ENCODE results near the gene NPAS4. TPM values are rescaled to one million over a fixed set of nuclear protein-coding genes. Genes with fewer than 3 reads are reported as not detected.
"Not testable (repeated sequence)": the region's sequence is repeated elsewhere in the genome, so short reads cannot be mapped to it uniquely, and the experiment has no call there.

The NPAS4 gene
- total RNA-seq = not detected
- long read RNA-seq = 0 reads

GRCh38 chr11:66420671-66421476 lies at the start of gene NPAS4:
Gene NPAS4 (plus strand): TSS chr11:66421035. CDS start chr11:66421180, 145 bp downstream.
- intact Hi-C loops (cut with DNase I) = no loop called here
- Histone ChIP-seq H3K4me3 (no peak within 1 kb of the TSS), H3K27ac (no peak within 1 kb of the TSS), H3K36me3 (no peaks in the 10 kb centered on the region), H3K27me3 (peaks cover 21% of the 10 kb centered on the region), H3K9me3 (no peaks in the 10 kb centered on the region), H3K4me1 (peaks cover 9% of the 10 kb centered on the region)
- no peak for TF ChIP-seq CTCF (IDR thresholded peaks at IDR 0.05)
- DNase-seq (no peak), ATAC-seq (no peak)

GRCh38 chr11:66371627-66372415 lies 49.0 kb upstream of the NPAS4 start, which contains the start of gene SLC29A2:
Gene SLC29A2 (minus strand): TSS chr11:66371760. CDS start chr11:66371591, 169 bp downstream.
- peak; percentile 95 for DNase-seq
- ATAC-seq = peak; percentile 94
- intact Hi-C loops (cut with DNase I) = no loop called here

GRCh38 chr11:66373265-66373664 lies 47.6 kb upstream of the NPAS4 start:
- ATAC-seq (no peak), DNase-seq (no peak)
- Histone ChIP-seq H3K27ac (no peak overlapping the region), H3K4me1 (peaks cover 9% of the 10 kb centered on the region), H3K27me3 (peaks cover 5% of the 10 kb centered on the region), H3K4me3 (no peak overlapping the region), H3K9me3 (no peaks in the 10 kb centered on the region), H3K36me3 (no peaks in the 10 kb centered on the region)
- TF ChIP-seq CTCF (IDR thresholded peaks at IDR 0.05) = no peak
- intact Hi-C loops (cut with DNase I) = no loop called here

More at GRCh38 chr11:66371627-66372415, 49.0 kb upstream of the NPAS4 start, which contains the start of gene SLC29A2:
- H3K4me1 ChIP-seq = peaks cover 9% of the 10 kb centered on the region
- peaks cover 5% of the 10 kb centered on the region for H3K27me3 ChIP-seq
- H3K9me3 ChIP-seq = no peaks in the 10 kb centered on the region
- no peaks in the 10 kb centered on the region for H3K36me3 ChIP-seq
- peak within 1 kb of the TSS; percentile 80 for H3K27ac ChIP-seq
- no peak for TF ChIP-seq CTCF (IDR thresholded peaks at IDR 0.05)
- peak within 1 kb of the TSS; percentile 74 for H3K4me3 ChIP-seq

- ATAC-seq; H3K4me3 ChIP-seq; DNase-seq; H3K4me1 ChIP-seq; H3K36me3 ChIP-seq; intact Hi-C loops (cut with DNase I); H3K9me3 ChIP-seq; H3K27ac ChIP-seq; H3K27me3 ChIP-seq: not testable (repeated sequence)
Measured at GRCh38 chr11:66373690-66374287, 47.0 kb upstream of the NPAS4 start.

GRCh38 chr11:66380264-66380663 lies 40.6 kb upstream of the NPAS4 start:
- intact Hi-C loops (cut with DNase I) = loop anchor here (10.0 kb wide), 1 partner anchor 65 kb away; the partner anchor contains the start of gene CD248
- H3K36me3 ChIP-seq, H3K27ac ChIP-seq, H3K9me3 ChIP-seq, DNase-seq, H3K4me3 ChIP-seq, H3K4me1 ChIP-seq, H3K27me3 ChIP-seq, ATAC-seq: not testable (repeated sequence)

GRCh38 chr11:66384316-66384715 lies 36.5 kb upstream of the NPAS4 start:
- not testable (repeated sequence) for ATAC-seq, DNase-seq, H3K27ac ChIP-seq, H3K4me3 ChIP-seq, H3K27me3 ChIP-seq, H3K9me3 ChIP-seq, H3K36me3 ChIP-seq, H3K4me1 ChIP-seq
- intact Hi-C loops (cut with DNase I) = loop anchor here (10.0 kb wide), 1 partner anchor 70 kb away; the partner anchor contains the start of gene CD248
